Measurements from ENCODE around the gene APOBEC3B.

- TF ChIP-seq, protein P1, sequence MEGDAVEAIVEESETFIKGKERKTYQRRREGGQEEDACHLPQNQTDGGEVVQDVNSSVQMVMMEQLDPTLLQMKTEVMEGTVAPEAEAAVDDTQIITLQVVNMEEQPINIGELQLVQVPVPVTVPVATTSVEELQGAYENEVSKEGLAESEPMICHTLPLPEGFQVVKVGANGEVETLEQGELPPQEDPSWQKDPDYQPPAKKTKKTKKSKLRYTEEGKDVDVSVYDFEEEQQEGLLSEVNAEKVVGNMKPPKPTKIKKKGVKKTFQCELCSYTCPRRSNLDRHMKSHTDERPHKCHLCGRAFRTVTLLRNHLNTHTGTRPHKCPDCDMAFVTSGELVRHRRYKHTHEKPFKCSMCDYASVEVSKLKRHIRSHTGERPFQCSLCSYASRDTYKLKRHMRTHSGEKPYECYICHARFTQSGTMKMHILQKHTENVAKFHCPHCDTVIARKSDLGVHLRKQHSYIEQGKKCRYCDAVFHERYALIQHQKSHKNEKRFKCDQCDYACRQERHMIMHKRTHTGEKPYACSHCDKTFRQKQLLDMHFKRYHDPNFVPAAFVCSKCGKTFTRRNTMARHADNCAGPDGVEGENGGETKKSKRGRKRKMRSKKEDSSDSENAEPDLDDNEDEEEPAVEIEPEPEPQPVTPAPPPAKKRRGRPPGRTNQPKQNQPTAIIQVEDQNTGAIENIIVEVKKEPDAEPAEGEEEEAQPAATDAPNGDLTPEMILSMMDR (IDR thresholded peaks at IDR 0.05): no peak
- TF ChIP-seq POLR2A (IDR thresholded peaks at IDR 0.05): no peak
Observed at GRCh38 chr22:39041908-39042307, 59.8 kb downstream of the APOBEC3B start.

Data from esophagus squamous epithelium (tissue), 4 donors.